GM21786 (cell line): ENCODE results near the gene LRRC61.

Experiments
- ATAC-seq: cut with Tn5 transposase; IDR thresholded peaks from one replicate; pipeline ENCODE4 v1.9.1; 2021; ENCODE audit not compliant: unreplicated experiment

The LRRC61 gene

DNA sequence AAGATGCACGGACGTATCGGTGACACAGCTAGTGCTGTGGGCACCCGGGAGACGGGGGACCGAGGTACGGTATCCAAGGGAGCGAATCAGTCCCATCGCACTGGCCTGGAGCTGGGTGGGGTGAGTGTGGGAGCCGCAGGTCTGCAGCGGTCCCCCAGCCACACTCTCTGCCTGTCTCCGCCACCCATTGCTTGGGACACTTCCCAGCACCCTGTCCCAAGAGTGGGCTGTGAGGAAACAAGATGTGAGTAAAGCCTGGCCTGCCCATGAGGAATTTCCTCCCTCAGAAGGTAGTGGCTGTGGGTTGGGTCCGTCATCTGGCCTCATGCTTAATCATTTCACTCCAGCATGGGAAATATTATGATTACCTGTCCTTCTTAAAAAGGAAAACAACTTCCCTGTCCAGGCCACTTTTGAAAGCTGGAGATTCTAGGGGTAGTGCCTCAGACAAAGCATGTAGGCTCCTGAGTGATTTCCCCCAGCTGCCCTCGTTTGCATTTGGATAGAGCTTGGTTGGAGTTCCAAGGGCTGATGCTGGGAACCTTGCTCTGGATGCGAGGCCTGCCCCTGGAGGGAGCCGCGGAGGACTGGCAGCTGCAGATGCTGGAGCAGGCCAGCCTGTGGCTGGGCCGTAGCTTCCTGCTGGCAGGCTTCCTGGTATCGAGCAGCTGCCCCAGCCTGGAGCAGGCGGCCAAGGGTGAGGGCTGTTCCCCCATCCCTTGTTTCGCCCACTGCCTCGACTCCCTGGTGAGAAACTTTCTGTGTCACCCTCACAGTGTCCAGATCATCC, 6.4 kb downstream of the LRRC61 start:
- ATAC-seq = no peak

DNA sequence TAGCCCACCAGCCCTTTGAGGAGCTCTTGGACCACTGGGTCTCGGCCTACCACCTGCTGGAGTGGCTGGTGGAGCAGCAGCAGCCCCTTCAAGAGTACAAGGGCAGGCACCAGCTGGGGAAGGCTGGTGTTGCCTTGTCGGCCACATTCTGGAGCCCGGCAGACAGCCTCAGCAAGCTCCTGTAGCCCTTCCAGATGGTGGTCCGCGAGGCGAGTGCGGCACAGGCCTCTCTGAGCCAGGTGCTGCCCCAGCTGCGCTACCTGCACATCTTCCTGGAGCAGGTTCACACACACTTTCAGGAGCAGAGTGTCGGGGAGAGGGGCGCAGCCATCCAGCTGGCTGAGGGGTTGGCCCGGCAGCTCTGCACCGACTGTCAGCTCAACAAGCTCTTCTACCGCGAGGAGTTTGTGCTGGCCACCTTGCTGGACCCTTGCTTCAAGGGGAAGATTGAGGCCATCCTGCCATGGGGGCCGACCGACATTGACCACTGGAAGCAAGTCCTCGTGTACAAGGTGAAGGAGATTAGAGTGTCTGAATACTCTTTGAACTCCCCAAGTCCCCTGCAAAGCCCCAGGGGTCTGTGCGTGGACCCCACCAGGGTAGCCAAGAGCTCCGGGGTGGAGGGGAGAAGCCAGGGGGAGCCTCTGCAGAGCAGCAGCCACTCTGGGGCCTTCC, 7.2 kb downstream of the LRRC61 start:
- ATAC-seq = no peak

DNA sequence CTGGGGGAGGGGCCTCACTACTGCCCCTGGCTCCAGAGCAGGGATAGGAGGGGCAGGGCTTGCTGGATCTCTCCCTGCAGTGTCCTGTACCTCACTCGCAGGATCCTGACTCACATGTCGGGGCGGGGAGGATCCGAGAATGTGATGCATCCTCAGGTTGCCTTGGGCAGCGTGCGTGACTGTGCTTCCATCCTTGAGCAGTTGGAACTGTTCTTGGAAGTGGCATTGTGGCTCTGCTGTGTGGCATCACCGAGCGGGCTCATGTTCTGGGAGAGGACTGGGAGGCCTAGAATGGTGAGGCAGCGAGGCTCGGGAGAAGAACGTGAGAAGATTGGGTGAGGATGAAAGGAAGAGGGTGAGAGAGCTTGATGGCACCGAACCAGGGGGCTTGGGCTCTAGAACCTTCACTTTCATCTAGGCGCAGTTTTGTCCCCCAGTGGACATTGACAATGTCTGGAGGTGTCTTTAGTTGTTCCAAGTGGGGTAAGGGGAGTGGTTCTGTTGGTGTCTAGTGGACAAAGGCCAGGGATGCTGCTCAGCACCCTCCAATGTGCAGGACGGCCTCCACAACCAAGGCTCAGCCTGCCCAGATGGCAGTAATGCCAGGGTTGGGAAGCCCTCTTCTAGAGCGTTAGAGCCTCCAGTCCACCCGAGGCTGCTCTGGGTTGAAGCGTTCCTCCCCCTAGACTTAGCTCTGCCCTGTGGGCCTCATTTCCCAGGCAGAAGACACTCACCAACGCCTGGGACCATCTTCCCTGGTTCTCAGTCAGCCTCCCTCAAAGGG, 9.9 kb downstream of the LRRC61 start:
- ATAC-seq = no peak

DNA sequence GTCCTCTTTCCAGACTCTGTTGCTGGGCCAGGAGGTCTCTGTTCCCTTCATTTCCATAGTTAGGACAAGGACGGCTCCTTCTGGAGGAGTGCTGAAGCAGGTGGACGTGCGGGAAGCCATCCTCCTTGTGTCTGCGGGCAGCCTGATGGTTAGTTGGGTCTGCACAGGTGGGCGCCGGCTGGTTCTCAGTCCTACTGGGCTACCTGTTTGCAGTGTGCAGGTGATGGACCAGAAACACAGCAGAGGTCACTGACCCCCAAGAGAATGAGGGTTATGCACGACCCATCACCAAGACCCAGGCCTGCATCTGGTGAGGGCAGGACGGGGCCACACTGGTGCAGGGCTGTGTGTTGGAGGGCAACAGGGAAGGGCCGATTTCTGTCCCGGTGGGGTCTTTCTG, 10.5 kb downstream of the LRRC61 start:
- ATAC-seq = no peak

DNA sequence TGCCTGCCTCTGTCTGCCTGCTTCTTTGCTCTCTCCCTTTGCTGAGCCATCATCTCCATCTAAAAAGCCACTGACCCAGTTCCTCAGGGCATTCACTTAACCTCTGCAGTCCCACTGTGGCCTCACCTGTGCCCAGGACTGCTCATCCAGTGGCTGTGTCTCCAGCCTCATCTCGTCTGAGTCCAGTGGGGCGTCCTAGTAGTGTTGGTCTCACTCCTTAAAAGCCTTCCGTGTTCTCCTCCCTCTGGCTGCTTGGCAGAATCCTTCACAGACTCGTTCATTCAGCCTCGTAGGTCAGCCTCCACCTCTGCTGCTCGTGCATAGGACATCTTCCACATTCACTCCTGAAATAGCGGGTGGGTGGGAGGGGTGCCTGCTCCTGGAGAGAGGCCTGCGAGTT, 11.0 kb downstream of the LRRC61 start:
- no peak for ATAC-seq

DNA sequence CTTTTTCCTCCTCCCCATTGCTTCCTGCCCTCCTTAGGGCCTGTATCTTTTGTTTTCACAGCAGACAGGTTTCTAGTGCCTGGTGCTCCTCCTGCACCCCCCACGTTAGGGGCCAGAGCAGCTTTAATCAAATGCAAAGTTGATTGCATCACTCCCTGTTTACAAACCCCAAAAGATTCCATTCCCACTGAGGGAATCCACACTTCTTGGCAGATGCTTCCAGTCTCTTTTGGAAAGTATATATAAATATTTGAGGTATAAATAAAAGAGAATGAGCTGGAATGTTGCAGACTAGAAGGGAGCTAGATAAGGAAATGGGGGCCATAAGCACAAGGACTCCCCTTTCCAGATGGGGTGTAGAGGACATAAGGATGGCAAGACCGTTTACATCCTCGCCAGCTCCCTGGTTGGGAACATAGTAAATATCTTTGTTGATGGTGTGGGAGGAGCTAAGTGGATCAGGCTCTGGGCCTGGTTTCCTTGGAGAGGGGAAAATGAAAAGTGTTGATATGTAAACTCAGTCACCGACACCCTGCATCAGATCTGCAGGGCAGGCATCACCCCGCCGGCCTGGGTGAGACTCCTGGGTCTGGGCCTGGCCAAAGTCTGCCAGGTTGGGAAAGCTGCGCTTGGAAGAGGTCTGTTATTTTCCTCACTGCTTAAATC, 12.1 kb downstream of the LRRC61 start:
- no peak for ATAC-seq

DNA sequence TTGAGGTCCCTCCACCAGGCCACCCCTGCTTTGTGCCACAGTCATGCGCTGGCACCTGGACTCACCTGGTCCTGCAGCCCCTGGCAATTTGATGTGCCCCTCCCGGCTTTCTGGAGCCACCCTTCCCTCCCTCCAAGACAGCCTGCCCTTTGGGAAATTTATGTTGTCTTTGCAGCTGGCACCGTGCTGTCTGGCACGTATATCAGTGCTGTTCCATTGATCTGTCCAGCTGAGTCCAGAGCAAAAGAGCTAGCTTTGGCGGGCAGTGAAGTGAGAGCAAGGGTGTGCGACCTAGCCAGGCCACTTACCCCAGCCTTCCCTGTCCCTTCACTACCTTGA, 12.6 kb downstream of the LRRC61 start:
- no peak for ATAC-seq

DNA sequence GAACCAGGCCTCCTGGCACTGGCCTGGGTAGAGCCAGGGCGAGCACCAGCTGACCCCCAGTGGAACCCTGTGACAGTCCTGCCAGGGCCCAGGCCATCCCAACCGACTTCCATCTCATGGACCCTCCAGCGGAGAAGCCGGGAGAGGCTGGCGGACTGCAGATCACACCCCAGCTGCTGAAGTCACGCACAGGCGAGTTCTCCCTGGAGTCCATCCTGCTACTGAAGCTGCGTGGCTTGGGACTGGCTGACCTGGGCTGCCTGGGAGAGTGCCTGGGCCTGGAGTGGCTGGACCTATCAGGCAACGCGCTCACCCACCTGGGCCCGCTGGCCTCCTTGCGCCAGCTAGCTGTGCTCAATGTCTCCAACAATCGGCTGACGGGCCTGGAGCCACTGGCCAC, 13.6 kb downstream of the LRRC61 start:
- ATAC-seq = no peak

DNA sequence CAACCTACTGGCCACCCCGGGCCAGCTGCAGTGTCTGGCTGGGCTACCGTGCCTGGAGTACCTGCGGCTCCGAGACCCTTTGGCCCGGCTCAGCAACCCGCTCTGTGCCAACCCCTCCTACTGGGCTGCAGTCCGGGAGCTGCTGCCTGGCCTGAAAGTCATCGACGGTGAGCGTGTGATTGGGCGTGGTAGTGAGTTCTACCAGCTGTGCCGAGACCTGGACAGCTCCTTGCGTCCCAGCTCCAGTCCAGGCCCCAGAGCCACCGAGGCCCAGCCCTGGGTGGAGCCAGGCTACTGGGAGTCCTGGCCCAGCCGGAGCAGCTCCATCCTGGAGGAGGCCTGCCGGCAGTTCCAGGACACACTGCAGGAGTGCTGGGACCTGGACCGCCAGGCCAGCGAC, 14.0 kb downstream of the LRRC61 start:
- ATAC-seq = no peak

DNA sequence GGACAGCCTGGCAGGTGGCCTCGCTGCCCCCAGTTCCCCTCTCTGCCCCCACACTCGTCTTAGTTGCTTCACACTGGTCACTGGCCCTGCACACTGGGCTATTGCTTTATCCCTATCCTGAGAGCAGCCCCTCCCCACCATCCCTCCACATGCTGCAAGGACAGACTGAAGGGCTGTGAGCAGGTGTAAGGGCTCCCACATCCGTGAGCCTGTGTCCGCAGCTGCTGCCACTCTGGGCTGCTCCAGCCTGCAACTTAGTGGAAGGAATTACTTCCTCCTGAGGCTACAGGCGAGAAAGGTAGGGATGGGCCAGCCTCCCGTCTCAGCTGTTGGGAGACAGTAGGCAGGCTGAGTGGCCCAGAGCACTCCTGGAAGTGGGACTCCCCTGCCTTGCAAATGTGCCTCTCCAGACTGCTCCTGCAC, 14.5 kb downstream of the LRRC61 start:
- no peak for ATAC-seq

DNA sequence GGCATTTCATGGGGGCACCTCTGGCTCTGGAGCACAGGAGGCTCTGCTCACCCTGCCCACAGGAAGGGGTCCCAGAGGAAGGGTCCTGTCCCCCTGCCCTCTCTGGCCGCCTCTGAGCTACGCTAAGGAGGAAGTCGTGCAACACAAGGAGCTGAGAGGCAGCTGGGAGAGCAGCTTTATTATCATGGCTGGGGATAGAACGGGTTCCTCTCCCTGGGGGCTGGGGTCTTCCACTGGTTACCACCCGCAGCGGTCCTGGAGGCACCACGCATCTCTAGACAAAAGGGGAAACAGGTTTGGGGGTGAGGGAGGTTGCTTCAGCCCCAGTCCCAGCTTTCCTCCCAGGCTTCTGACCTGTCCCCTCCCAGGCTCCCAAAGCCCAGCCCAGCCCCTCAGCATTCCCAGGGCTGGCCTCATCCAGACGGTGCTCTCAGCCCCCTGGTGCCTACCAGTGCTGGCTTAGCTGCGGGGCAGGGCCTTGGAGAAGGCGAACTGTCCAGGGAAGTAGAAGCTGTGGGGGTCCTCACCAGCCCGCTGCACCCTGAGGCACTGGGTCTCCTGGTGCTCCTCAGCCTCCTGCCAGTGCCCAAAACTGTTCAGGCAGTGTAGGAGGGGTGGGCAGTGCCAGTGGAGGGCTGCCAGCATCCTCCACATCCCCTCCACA, 15.1 kb downstream of the LRRC61 start:
- no peak for ATAC-seq

DNA sequence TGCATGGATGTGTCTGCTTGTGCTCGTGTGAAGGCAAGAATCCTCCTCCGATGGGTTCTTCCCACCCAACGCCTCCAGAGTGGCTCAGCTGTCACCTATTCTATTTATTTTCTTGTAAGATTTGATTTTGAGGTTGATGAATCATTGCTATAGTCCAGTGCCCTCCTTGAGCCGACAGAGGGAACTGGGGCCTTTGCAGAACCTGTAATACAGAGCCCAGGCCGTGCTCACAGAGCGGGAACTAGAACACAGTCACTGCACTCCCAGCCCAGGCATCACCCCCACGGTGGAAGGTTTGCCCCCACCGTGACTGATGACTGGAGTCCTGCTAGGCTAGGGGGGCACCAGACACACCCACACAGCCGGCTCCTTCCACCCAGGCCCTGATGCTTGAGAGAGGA, 16.3 kb downstream of the LRRC61 start:
- peak; percentile 55 for ATAC-seq

DNA sequence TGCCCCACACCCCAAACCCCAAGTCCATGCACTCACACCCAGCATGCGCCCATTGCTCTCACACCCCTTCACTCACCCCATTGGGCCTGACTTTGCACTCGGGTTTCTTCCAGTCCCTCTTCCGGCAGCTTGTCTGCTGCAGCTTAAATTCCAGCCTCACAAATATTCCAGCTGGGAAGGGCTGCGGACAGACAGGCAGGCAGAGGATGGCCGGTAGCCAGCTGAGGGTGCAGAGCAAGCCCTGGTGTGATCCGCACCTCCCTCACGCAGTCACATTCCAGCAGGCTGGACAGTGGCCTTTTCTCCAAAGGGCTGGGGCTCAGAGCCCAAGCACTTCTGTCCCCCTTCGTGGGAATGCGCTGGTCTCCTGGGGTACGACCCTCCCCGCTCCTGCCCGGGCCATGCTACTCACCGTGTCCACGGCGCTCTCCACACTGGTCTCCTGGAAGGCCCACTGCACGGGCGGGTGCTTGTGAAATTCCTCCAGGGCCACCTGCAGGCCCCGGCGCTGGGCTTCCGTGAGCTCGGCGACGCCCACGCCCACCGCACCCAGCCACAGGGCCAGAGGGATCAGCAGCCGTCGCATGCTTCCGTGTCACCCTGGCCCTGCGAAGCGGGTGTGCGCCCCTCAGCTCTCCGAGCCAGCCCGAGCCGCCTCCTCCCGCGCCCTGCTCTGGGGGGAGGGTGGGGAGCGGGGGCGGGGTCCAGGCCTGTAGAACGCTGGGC, 17.0 kb downstream of the LRRC61 start:
- no peak for ATAC-seq

DNA sequence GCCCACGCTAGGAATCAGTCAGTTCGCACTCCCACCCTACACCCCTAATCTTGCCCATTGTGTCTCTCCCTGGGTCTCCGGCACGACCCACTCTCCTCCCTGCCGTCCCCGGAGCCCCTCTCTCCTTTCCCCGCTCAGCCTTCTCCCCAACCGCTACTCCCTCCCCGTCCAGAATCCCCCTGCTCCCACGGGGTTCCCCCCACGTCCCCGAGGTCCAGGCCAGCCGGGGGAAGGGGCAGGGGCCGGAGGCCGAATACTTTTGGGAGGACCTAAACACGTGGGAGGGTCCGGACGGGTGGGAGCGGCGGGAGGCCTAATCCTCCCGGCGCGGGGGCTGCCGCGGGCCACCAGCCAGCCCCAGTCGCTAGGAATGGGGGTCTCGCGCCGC, 17.7 kb downstream of the LRRC61 start:
- ATAC-seq = no peak

DNA sequence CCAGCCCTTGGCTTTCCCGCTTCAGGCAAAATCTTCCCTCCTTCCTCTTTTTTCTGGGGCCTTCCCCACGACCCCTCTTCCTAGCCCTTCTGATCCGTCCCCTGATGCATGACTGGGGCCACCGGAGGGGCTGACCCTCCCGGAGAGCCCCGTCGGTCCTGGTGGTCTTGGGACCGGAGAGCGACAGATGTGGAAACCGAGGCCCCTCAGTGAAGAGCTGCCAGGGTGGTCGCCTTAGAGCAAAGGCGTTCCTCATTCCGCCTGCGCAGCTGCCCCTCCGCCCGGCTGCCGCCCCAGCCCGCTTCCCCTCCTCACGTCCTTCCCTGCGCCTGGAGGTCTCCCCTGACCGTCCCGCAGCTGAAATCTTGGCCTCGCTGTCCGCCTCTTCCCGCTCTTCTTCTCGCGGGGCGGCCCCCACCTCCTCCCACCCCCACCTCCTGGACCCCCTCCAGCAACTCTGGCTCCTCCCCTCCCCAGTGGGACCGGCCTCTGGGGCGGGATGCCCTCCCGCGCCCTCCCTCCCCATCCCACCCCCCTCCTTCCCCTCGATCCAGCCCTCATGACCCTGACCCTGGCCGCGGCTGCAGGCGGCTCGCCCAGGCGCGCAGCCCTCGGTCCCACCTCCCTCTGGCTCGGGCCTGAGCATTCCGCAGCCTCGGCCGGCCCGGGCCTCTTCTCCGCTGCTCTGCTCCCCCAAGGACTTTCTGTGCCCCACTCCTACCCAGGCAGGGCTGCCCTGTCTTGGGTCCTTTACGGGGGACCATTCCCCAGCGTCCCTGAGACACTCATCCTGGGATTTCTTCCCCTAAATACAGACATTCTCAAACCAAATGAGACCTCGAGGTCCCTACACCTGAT, 18.3 kb downstream of the LRRC61 start, which contains the start of gene RARRES2:
TSS of gene RARRES2 (minus strand) at position 367 of the 858 bp plus-strand sequence. CDS start 1,020 bp downstream, outside the sequence.
- no peak for ATAC-seq

DNA sequence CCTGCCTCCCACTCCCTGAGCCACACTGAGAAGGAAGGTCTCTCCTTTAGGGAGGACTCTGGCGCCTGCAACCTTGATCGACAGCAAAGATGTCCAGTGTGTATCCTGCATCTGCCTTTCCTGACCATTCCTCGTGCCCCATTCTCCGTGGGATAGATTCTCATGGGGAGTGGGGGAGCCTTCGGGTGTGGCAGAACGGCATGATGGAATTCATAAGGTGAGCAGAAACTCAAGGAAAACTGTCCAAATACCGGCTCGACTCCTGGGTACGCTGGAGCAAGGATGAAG, 18.9 kb downstream of the LRRC61 start:
- ATAC-seq = no peak

DNA sequence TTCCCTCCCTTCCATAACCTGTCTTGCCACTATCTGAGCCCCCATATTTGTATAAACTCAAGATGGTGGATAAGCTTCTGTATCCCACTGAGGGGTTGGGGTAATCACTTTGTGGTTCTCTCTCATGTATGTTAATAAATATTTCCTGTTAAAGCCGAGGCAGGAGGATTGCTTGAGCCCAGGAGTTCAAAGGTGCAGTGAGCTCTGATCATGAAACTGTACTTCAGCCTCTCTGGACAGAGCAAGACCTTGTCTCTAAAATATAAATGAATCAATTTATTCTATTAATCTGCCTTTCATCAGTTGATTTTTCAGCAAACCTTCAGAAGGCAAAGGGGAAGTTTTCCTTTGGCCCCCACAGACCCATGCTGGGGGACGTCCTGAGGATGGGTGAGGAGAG, 20.1 kb downstream of the LRRC61 start:
- ATAC-seq = no peak

DNA sequence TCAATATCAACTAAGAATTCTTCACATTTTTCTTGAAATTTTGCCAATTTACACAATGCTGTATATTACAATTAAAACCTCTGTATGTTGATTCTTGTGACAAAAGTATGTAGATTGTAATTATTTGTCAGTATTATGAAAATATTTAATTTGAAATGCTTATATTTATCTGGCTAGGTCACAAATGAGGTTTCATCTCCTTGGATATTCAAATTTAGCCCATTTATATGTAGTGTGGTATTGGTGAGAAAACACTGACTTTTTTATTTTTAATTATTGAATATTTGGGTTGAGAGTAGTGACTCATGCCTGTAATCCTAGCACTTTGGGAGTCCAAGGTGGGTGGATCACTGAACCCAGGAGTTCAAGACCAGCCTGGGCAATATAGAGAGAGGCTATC, 21.1 kb downstream of the LRRC61 start:
- ATAC-seq = no peak

DNA sequence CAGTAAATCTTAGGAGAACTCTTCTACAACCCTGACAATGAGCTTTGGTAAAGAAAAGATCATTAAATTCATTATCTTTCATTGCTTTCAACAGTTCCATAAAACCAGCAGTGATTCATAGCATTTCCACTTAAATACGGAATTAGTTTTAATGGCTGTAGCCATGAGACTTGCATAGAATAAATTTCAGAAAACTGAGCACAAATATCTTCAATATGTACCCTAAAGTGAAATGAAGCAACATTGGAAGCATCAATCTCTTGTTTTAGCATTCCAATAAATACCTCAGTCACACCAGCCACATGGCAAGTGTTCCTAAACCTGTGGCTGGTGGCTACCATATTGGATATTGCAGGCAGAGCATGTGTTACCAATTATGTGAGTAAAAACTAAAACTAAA, 21.9 kb downstream of the LRRC61 start:
- no peak for ATAC-seq

DNA sequence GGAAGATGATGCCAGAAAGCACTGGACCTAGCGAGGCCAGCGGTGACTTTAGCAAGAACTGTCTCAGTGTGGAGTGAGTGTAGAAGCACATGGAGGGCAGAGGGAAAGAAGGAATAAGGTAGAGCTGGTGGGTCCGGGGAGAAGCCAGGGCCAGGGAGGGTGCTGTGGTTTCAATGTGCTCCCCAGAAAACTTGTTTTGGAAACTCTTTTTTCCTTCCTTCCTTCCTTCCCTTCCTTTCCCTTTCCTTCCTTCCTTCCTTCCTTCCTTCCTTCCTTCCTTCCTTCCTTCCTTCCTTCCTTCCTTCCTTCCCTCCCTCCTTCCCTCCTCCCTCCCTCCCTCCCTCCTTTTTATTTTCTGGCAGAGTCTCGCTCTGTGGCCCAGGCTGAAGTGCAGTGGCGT, 23.8 kb downstream of the LRRC61 start:
- ATAC-seq = no peak
